IMR-90 (cell line): ENCODE data around the gene SHISA8. TPM values are rescaled to one million over a fixed set of nuclear protein-coding genes. Genes with fewer than 3 reads are reported as not detected.

Experiments used
- ATAC-seq: fragments of 200-7000 bp; cut with Tn5 transposase; 2 replicates; pipeline ENCODE4 v1.9.1; 2020; ENCODE audit warnings: low read depth, mild to moderate bottlenecking, moderate library complexity
- BruUV-seq: library from RNA; stranded (reverse); fragments of 400-500 nt; replicated peaks from 2 replicates; lab custom pipeline; 2021; lab: Mats Ljungman, UMichigan
- CTCF ChIA-PET: fragments of 300-600 bp; formaldehyde crosslinking; extraction: SDS; loops from one replicate; lab custom pipeline; 2021; ENCODE audit warnings: antibody characterized with exemption; lab: Yijun Ruan, JAX
- POLR2A ChIA-PET: fragments of 300-600 bp; sonication (Branson Sonifier 250); formaldehyde crosslinking; loops from one replicate; lab custom pipeline; 2022; ENCODE audit warnings: antibody characterized with exemption; ENCODE audit not compliant: unreplicated experiment; lab: Charles Lee
- DNase-seq: peaks from one replicate; pipeline ENCODE4 v3.0.0; 2013
- H2AFZ ChIP-seq: replicated peaks from 2 replicates; pipeline ENCODE3; 2013; ENCODE audit warnings: low read length, mild to moderate bottlenecking; ENCODE audit not compliant: poor library complexity
- H2AK5ac ChIP-seq: 2 replicates; pipeline ENCODE4 v1.6.1; 2013; ENCODE audit warnings: low read depth, low read length, inconsistent platforms
- H2AK9ac ChIP-seq: replicated peaks from 2 replicates; pipeline ENCODE3; 2013; ENCODE audit warnings: mild to moderate bottlenecking, low read depth, low read length, moderate library complexity; ENCODE audit not compliant: poor library complexity
- H2BK120ac ChIP-seq: 2 replicates; pipeline ENCODE4 v1.6.1; 2013; ENCODE audit warnings: low read depth, low read length, inconsistent platforms
- H2BK15ac ChIP-seq: 3 replicates; pipeline ENCODE4 v1.6.1; 2013; ENCODE audit warnings: low read depth, low read length, inconsistent platforms
- H2BK20ac ChIP-seq: 2 replicates; pipeline ENCODE4 v1.6.1; 2013; ENCODE audit warnings: low read depth, mild to moderate bottlenecking, inconsistent platforms, low read length, moderate library complexity
- H2BK5ac ChIP-seq: 2 replicates; pipeline ENCODE4 v1.6.1; 2013; ENCODE audit warnings: mild to moderate bottlenecking, low read depth, low read length, inconsistent platforms; ENCODE audit not compliant: poor library complexity, severe bottlenecking
- H3K14ac ChIP-seq: replicated peaks from 2 replicates; pipeline ENCODE4 v1.6.1; 2013; ENCODE audit warnings: low read depth, low read length, inconsistent platforms
- H3K18ac ChIP-seq: 2 replicates; pipeline ENCODE4 v1.6.1; 2013; ENCODE audit warnings: low read depth, low read length, control low read depth
- H3K23ac ChIP-seq: 2 replicates; pipeline ENCODE4 v1.6.1; 2013; ENCODE audit warnings: low read depth, low read length, inconsistent platforms
- H3K27ac ChIP-seq: 2 replicates; pipeline ENCODE4 v1.5.1; 2013; ENCODE audit warnings: mild to moderate bottlenecking, control low read depth, low read length; ENCODE audit not compliant: insufficient read depth
- H3K27me3 ChIP-seq: 2 replicates; pipeline ENCODE4 v1.6.1; 2013; ENCODE audit warnings: low read length; ENCODE audit not compliant: control insufficient read depth, insufficient read depth
- H3K36me3 ChIP-seq: 2 replicates; pipeline ENCODE4 v1.6.1; 2013; ENCODE audit warnings: low read length, mixed read lengths; ENCODE audit not compliant: control insufficient read depth, insufficient read depth
- H3K4ac ChIP-seq: 2 replicates; pipeline ENCODE4 v1.6.1; 2013; ENCODE audit warnings: low read depth, low read length, inconsistent platforms
- H3K4me1 ChIP-seq: 2 replicates; pipeline ENCODE4 v1.6.1; 2013; ENCODE audit warnings: low read length, mixed read lengths; ENCODE audit not compliant: control insufficient read depth, insufficient read depth
- H3K4me2 ChIP-seq: 2 replicates; pipeline ENCODE4 v1.6.1; 2013; ENCODE audit warnings: low read depth, mild to moderate bottlenecking, control low read depth, low read length, moderate library complexity
- H3K4me3 ChIP-seq: 2 replicates; pipeline ENCODE4 v1.5.1; 2013; ENCODE audit warnings: low read depth, mild to moderate bottlenecking, control low read depth, low read length, moderate library complexity; ENCODE audit not compliant: insufficient read depth
- H3K56ac ChIP-seq: 2 replicates; pipeline ENCODE4 v1.6.1; 2013; ENCODE audit warnings: low read length, inconsistent platforms; ENCODE audit not compliant: insufficient read depth; ENCODE audit errors: extremely low read depth
- H3K79me1 ChIP-seq, 2 experiments: 2 replicates each; pipeline ENCODE4 v1.6.1; 2013; ENCODE audit warnings: low read length in 2 of 2, inconsistent platforms in 1 of 2, low read depth in 1 of 2
- H3K9ac ChIP-seq: 2 replicates; pipeline ENCODE4 v1.6.1; 2013; ENCODE audit warnings: low read depth, low read length, control low read depth
- H3K9me1 ChIP-seq: 2 replicates; pipeline ENCODE4 v1.6.1; 2013; ENCODE audit warnings: low read length, inconsistent platforms; ENCODE audit not compliant: insufficient read depth
- H3K9me3 ChIP-seq: 2 replicates; pipeline ENCODE4 v1.6.1; 2013; ENCODE audit warnings: low read length; ENCODE audit not compliant: control insufficient read depth, insufficient read depth
- H4K20me1 ChIP-seq: 2 replicates; pipeline ENCODE4 v1.6.1; 2013; ENCODE audit warnings: low read length, inconsistent platforms; ENCODE audit not compliant: insufficient read depth
- H4K5ac ChIP-seq: 2 replicates; pipeline ENCODE4 v1.6.1; 2013; ENCODE audit warnings: mild to moderate bottlenecking, low read depth, low read length, control low read depth
- H4K8ac ChIP-seq, 2 experiments: 2 replicates each; pipeline ENCODE4 v1.6.1; 2013; ENCODE audit warnings: low read depth in 2 of 2, low read length in 2 of 2, control low read depth in 1 of 2, inconsistent platforms in 1 of 2
- H4K91ac ChIP-seq: 2 replicates; pipeline ENCODE4 v1.6.1; 2013; ENCODE audit warnings: low read depth, low read length, inconsistent platforms; ENCODE audit not compliant: insufficient read depth
- BHLHE40 ChIP-seq: fragments of 150-350 bp; IDR thresholded peaks from 2 replicates; pipeline ENCODE4 v1.6.1; 2016; ENCODE audit warnings: mild to moderate bottlenecking, low read depth, low read length
- CEBPB ChIP-seq: IDR thresholded peaks from 2 replicates; pipeline ENCODE4 v1.6.1; 2012; ENCODE audit warnings: low read depth, low read length, improper control_type of control experiment
- CHD1 ChIP-seq: IDR thresholded peaks from 2 replicates; pipeline ENCODE4 v1.6.1; 2012; ENCODE audit warnings: low read depth, low read length, improper control_type of control experiment
- MAFK ChIP-seq: IDR thresholded peaks from 2 replicates; pipeline ENCODE4 v1.6.1; 2012; ENCODE audit warnings: low read depth, low read length, improper control_type of control experiment
- MAZ ChIP-seq: IDR thresholded peaks from 2 replicates; pipeline ENCODE4 v1.6.1; 2012; ENCODE audit warnings: low read depth, mild to moderate bottlenecking, low read length, improper control_type of control experiment, moderate library complexity, borderline replicate concordance
- NFE2L2 ChIP-seq: fragments of 150-350 bp; IDR thresholded peaks from 2 replicates; pipeline ENCODE4 v1.6.1; 2016; ENCODE audit warnings: low read depth, mild to moderate bottlenecking, low read length
- RAD21 ChIP-seq: IDR thresholded peaks from 2 replicates; pipeline ENCODE4 v1.6.1; 2012; ENCODE audit warnings: low read length, improper control_type of control experiment
- RFX5 ChIP-seq: IDR thresholded peaks from 2 replicates; pipeline ENCODE4 v1.8.0; 2012; ENCODE audit warnings: low read depth, mild to moderate bottlenecking, low read length, moderate library complexity
- WGBS, 2 experiments: methylation state at CpG; one replicate each; pipeline versions ENCODE4 v1.1.5 to v1.1.7; 2013; ENCODE audit warnings: missing lambda C conversion rate in 2 of 2; ENCODE audit not compliant: insufficient read length in 1 of 2; ENCODE audit errors: extremely low coverage in 2 of 2; 5-methylcytosine and 5-hydroxymethylcytosine counted together
- dilution Hi-C: fragments of 300-500 bp; cut with HindIII; formaldehyde crosslinking; loops from one replicate; pipeline ENCODE4 v1.14.3; 2018; ENCODE audit warnings: low sequenced_read_pairs; ENCODE audit not compliant: unreplicated experiment
- in situ Hi-C: fragments of 300-500 bp; cut with MboI; formaldehyde crosslinking; loops from 3 replicates; pipeline ENCODE4 v1.14.3; 2019; ENCODE audit warnings: low sequenced_read_pairs, inconsistent platforms, mixed read lengths
- intact Hi-C: fragments of 100-400 bp; cut with micrococcal nuclease; formaldehyde crosslinking; loops from 2 replicates; pipeline ENCODE4 v1.10.0; 2022
- polyA plus RNA-seq, 3 experiments: library from polyadenylated mRNA; depleted of rRNA; stranded (reverse); fragments of >200 nt; gene quantifications; 2 replicates each; pipeline ENCODE4 v1.2.3, GENCODE V29; 2012; ENCODE audit warnings: low replicate concordance in 1 of 3
- total RNA-seq: library from RNA; depleted of rRNA; stranded (reverse); fragments of >200 nt; gene quantifications from 2 replicates; pipeline ENCODE4 v1.2.3, GENCODE V29; 2012
- TF ChIP-seq, protein P1 (sequence below): fragments of 150-350 bp; IDR thresholded peaks from 2 replicates; pipeline ENCODE4 v1.6.1; 2017; ENCODE audit warnings: mild to moderate bottlenecking, antibody characterized with exemption, low read length, low read depth
- TF ChIP-seq, protein P2 (sequence below): conservative IDR thresholded peaks from 2 replicates; pipeline ENCODE4 v1.5.1; 2012; ENCODE audit warnings: mild to moderate bottlenecking, low read depth, low read length, improper control_type of control experiment

The SHISA8 gene
- total and polyA plus RNA-seq, 2 of the 4 experiments (the other 2 are of a cell fraction) = not detected

DNA sequence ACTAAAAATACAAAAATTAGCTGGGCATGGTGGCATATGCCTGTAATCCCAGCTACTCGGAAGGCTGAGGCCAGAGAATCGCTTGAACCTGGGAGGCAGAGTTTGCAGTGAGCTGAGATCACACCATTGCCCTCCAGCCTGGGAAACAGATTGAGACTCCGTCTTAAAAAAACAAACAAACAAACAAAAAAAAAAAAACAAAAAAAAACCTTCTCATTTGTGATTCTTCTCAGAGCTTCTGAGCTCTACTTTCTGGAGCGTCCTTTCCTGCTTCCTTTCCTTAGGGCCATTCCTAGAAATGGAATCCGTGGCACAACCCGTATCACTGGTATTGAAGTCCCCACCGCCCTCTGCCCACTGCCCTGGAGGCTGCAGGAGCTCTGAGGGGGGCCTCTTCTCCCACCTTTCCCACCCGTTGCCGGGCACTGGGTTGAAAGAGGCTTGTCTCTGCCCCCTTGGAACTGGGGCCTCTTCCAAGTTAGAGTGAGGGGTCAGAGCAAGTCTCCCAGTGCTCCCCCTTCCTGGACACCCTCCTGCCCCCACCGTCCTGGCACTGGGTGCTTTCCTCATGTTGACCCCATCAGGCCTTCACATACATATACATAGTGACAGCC lies 2.0 kb upstream of the SHISA8 start:
- H2BK5ac ChIP-seq = no peak overlapping the region
- no peak overlapping the region for H2AFZ ChIP-seq
- H3K9me1 ChIP-seq = no peaks in the 10 kb centered on the region; the same call in 1 of the 2 replicates
- H3K4me3 ChIP-seq = no peak overlapping the region
- no peak overlapping the region for H3K27ac ChIP-seq
- H3K56ac ChIP-seq = no peak overlapping the region
- H3K9me3 ChIP-seq = no peaks in the 10 kb centered on the region
- H3K4me1 ChIP-seq = no peaks in the 10 kb centered on the region; the same call in 1 of the 2 replicates
- no peak overlapping the region for H3K18ac ChIP-seq
- H3K23ac ChIP-seq = no peak overlapping the region
- intact Hi-C loops (no loop called here), dilution Hi-C loops (no loop called here), in situ Hi-C loops (no loop called here)
- H3K36me3 ChIP-seq = no peaks in the 10 kb centered on the region
- no peak overlapping the region for H2BK15ac ChIP-seq
- no peaks in the 10 kb centered on the region for H3K79me1 ChIP-seq
- no peak overlapping the region for H3K4ac ChIP-seq
- no TSS peak for BruUV-seq
- no peak for ATAC-seq
- H2BK20ac ChIP-seq = no peak overlapping the region
- ChIA-PET POLR2A (no interaction called here), CTCF (interaction anchor here (0.6 to 1.1 kb wide), 3 partner anchors 9 to 264 kb away, joined by 3 to 6 read pairs (median 3); no protein-coding TSS in a partner anchor)
- H3K4me2 ChIP-seq = no peak overlapping the region
- H3K14ac ChIP-seq = no peak overlapping the region
- no peak overlapping the region for H2BK120ac ChIP-seq
- H3K27me3 ChIP-seq = peaks cover 57% of the 10 kb centered on the region
- TF ChIP-seq RFX5 (no peak), BHLHE40 (no peak), NFE2L2 (no peak), CHD1 (no peak), RAD21 (no peak), MAZ (no peak), MAFK (no peak), CEBPB (no peak)
- TF ChIP-seq, protein P1, sequence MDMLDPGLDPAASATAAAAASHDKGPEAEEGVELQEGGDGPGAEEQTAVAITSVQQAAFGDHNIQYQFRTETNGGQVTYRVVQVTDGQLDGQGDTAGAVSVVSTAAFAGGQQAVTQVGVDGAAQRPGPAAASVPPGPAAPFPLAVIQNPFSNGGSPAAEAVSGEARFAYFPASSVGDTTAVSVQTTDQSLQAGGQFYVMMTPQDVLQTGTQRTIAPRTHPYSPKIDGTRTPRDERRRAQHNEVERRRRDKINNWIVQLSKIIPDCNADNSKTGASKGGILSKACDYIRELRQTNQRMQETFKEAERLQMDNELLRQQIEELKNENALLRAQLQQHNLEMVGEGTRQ = no peak
- TF ChIP-seq, protein P2, sequence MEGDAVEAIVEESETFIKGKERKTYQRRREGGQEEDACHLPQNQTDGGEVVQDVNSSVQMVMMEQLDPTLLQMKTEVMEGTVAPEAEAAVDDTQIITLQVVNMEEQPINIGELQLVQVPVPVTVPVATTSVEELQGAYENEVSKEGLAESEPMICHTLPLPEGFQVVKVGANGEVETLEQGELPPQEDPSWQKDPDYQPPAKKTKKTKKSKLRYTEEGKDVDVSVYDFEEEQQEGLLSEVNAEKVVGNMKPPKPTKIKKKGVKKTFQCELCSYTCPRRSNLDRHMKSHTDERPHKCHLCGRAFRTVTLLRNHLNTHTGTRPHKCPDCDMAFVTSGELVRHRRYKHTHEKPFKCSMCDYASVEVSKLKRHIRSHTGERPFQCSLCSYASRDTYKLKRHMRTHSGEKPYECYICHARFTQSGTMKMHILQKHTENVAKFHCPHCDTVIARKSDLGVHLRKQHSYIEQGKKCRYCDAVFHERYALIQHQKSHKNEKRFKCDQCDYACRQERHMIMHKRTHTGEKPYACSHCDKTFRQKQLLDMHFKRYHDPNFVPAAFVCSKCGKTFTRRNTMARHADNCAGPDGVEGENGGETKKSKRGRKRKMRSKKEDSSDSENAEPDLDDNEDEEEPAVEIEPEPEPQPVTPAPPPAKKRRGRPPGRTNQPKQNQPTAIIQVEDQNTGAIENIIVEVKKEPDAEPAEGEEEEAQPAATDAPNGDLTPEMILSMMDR = no peak
- 50% methylated on average over 2 of the region's 10 CpGs; no CpG with 5 or more reads in 1 of the 2 experiments for WGBS, 2 experiments
- peak overlapping the region; percentile 70 for H2AK9ac ChIP-seq
- peaks cover 3% of the 10 kb centered on the region; the same call in 1 of the 2 replicates for H4K20me1 ChIP-seq
- no peak overlapping the region for H3K9ac ChIP-seq
- no peak overlapping the region for H4K8ac ChIP-seq
- no peak overlapping the region for H4K5ac ChIP-seq
- H2AK5ac ChIP-seq = no peak overlapping the region
- no peak for DNase-seq
- no peak overlapping the region for H4K91ac ChIP-seq
